Measurements from ENCODE around the gene CYP20A1. TPM values are rescaled to one million over a fixed set of nuclear protein-coding genes. Genes with fewer than 3 reads are reported as not detected.
"Not testable (repeated sequence)": the region's sequence is repeated elsewhere in the genome, so short reads cannot be mapped to it uniquely, and the experiment has no call there.

The CYP20A1 gene
- total RNA-seq: 27.6 and 52.4 TPM in 2 replicates

GRCh38 chr2:203238704-203239526 is at the start of gene CYP20A1:
Gene CYP20A1, plus strand, starts transcription at chr2:203239018. Its CDS starts 45 bp downstream, at chr2:203239063.
- peak; percentile 84 for DNase-seq (ENCODE audit: low read depth)

- DNase-seq (ENCODE audit: low read depth): not testable (repeated sequence)
Observed at GRCh38 chr2:203190547-203190946, 48.3 kb upstream of the CYP20A1 start.

- not testable (repeated sequence) for DNase-seq (ENCODE audit: low read depth)
Observed at GRCh38 chr2:203191026-203191425, 47.8 kb upstream of the CYP20A1 start.

- no peak for DNase-seq (ENCODE audit: low read depth)
Observed at GRCh38 chr2:203191961-203192360, 46.9 kb upstream of the CYP20A1 start.

- peak; percentile 33 for DNase-seq (ENCODE audit: low read depth)
Observed at GRCh38 chr2:203195331-203196036, 43.3 kb upstream of the CYP20A1 start.

GRCh38 chr2:203200866-203201265 is 38.0 kb upstream of the CYP20A1 start:
- DNase-seq (ENCODE audit: low read depth): no peak

GRCh38 chr2:203201426-203201825 is 37.4 kb upstream of the CYP20A1 start:
- DNase-seq (ENCODE audit: low read depth): no peak

- no peak for DNase-seq (ENCODE audit: low read depth)
Observed at GRCh38 chr2:203209538-203209937, 29.3 kb upstream of the CYP20A1 start.

GRCh38 chr2:203225423-203226039 is 13.3 kb upstream of the CYP20A1 start:
- DNase-seq (ENCODE audit: low read depth): peak; percentile 24

- DNase-seq (ENCODE audit: low read depth): not testable (repeated sequence)
Observed at GRCh38 chr2:203229674-203230073, 9.1 kb upstream of the CYP20A1 start.

- DNase-seq (ENCODE audit: low read depth): no peak
Observed at GRCh38 chr2:203237346-203238238, 1.2 kb upstream of the CYP20A1 start.

GRCh38 chr2:203238292-203238703 is 520 bp upstream of the CYP20A1 start:
- no peak for DNase-seq (ENCODE audit: low read depth)

- no peak for DNase-seq (ENCODE audit: low read depth)
Observed at GRCh38 chr2:203240491-203240890, 1.7 kb downstream of the CYP20A1 start.

- no peak for DNase-seq (ENCODE audit: low read depth)
Observed at GRCh38 chr2:203242518-203242917, 3.7 kb downstream of the CYP20A1 start.

- DNase-seq (ENCODE audit: low read depth): no peak
Observed at GRCh38 chr2:203246646-203247045, 7.8 kb downstream of the CYP20A1 start.

GRCh38 chr2:203252818-203253217 is 14.0 kb downstream of the CYP20A1 start:
- DNase-seq (ENCODE audit: low read depth): no peak

GRCh38 chr2:203253422-203254095 is 14.7 kb downstream of the CYP20A1 start:
- DNase-seq (ENCODE audit: low read depth): not testable (repeated sequence)

- no peak for DNase-seq (ENCODE audit: low read depth)
Observed at GRCh38 chr2:203261326-203262159, 22.7 kb downstream of the CYP20A1 start.

GRCh38 chr2:203279288-203279687 is 40.5 kb downstream of the CYP20A1 start:
- DNase-seq (ENCODE audit: low read depth): peak; percentile 31

All from renal cortical epithelial cell (primary cell).